ENCODE results near the gene BST2. TPM values are rescaled to one million over a fixed set of nuclear protein-coding genes. Genes with fewer than 3 reads are reported as not detected.
A peak's percentile ranks its signal among the peaks of the same experiment; 100 is the strongest.

Gene BST2
- total RNA-seq, 1 experiment from 2014 or later: 0.84 TPM

GRCh38 chr19:17431417-17431816, 26.0 kb upstream of the BST2 start:
- Histone ChIP-seq H3K27me3 (ENCODE audit: low read length) (no peaks in the 10 kb centered on the region), H3K9ac (ENCODE audit: low read length) (no peak overlapping the region), H3K36me3 (ENCODE audit: low read depth, low read length) (no peaks in the 10 kb centered on the region), H3K27ac (ENCODE audit: low read length) (no peak overlapping the region), H2AFZ (ENCODE audit: low read length) (no peak overlapping the region), H3K9me3 (ENCODE audit: low read length) (no peaks in the 10 kb centered on the region), H3K4me1 (ENCODE audit: insufficient read depth, low read length) (no peaks in the 10 kb centered on the region), H3K79me2 (ENCODE audit: low read length) (no peaks in the 10 kb centered on the region), H3K4me3 (ENCODE audit: low read length) (no peak overlapping the region), H4K20me1 (ENCODE audit: low read length) (no peaks in the 10 kb centered on the region), H3K9me2 (replicated peaks; ENCODE audit: low read length) (no peaks in the 10 kb centered on the region), H3K4me2 (ENCODE audit: low read length) (no peak overlapping the region), H3F3A (ENCODE audit: low read length, unreplicated experiment) (no peaks in the 10 kb centered on the region)
- POLR2A ChIA-PET (ENCODE audit: unreplicated experiment): no interaction called here
- no peak for TF ChIP-seq EZH2phosphoT487 (IDR thresholded peaks at IDR 0.05; ENCODE audit: borderline replicate concordance, low read length)
- TF ChIP-seq EZH2 (IDR thresholded peaks at IDR 0.05; ENCODE audit: low read length, unreplicated experiment): no peak
- TF ChIP-seq, protein P1, sequence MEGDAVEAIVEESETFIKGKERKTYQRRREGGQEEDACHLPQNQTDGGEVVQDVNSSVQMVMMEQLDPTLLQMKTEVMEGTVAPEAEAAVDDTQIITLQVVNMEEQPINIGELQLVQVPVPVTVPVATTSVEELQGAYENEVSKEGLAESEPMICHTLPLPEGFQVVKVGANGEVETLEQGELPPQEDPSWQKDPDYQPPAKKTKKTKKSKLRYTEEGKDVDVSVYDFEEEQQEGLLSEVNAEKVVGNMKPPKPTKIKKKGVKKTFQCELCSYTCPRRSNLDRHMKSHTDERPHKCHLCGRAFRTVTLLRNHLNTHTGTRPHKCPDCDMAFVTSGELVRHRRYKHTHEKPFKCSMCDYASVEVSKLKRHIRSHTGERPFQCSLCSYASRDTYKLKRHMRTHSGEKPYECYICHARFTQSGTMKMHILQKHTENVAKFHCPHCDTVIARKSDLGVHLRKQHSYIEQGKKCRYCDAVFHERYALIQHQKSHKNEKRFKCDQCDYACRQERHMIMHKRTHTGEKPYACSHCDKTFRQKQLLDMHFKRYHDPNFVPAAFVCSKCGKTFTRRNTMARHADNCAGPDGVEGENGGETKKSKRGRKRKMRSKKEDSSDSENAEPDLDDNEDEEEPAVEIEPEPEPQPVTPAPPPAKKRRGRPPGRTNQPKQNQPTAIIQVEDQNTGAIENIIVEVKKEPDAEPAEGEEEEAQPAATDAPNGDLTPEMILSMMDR (conservative IDR thresholded peaks at IDR 0.05; ENCODE audit: low read depth, low read length): no peak
- CTCF ChIA-PET: interaction anchor here (0.6 kb wide), 1 partner anchor 1365 kb away, joined by 5 read pairs; no protein-coding TSS in a partner anchor
- BruUV-seq (replicated peaks): no TSS peak
- ATAC-seq (no peak), DNase-seq (no peak)
- intact Hi-C loops (cut with micrococcal nuclease): no loop called here

GRCh38 chr19:17429641-17430113, 24.2 kb upstream of the BST2 start:
- Histone ChIP-seq H3K27ac (ENCODE audit: low read length) (no peak overlapping the region), H2AFZ (ENCODE audit: low read length) (no peak overlapping the region), H3K79me2 (ENCODE audit: low read length) (no peaks in the 10 kb centered on the region), H3K4me1 (ENCODE audit: insufficient read depth, low read length) (no peaks in the 10 kb centered on the region), H3K36me3 (ENCODE audit: low read depth, low read length) (no peaks in the 10 kb centered on the region), H3F3A (ENCODE audit: low read length, unreplicated experiment) (no peaks in the 10 kb centered on the region), H3K27me3 (ENCODE audit: low read length) (no peaks in the 10 kb centered on the region), H4K20me1 (ENCODE audit: low read length) (no peaks in the 10 kb centered on the region), H3K9me3 (ENCODE audit: low read length) (no peaks in the 10 kb centered on the region), H3K4me2 (ENCODE audit: low read length) (no peak overlapping the region), H3K9ac (ENCODE audit: low read length) (no peak overlapping the region), H3K9me2 (replicated peaks; ENCODE audit: low read length) (no peaks in the 10 kb centered on the region), H3K4me3 (ENCODE audit: low read length) (no peak overlapping the region)
- no TSS peak for BruUV-seq (replicated peaks)
- DNase-seq (no peak), ATAC-seq (0 out of 2 replicates have a peak, but pooled peaks have one; percentile 13)
- ChIA-PET CTCF (no interaction called here), POLR2A (ENCODE audit: unreplicated experiment) (interaction anchor here (0.7 kb wide), 1 partner anchor 113 kb away, joined by 25 read pairs; no protein-coding TSS in a partner anchor)
- no peak for TF ChIP-seq EZH2phosphoT487 (IDR thresholded peaks at IDR 0.05; ENCODE audit: borderline replicate concordance, low read length)
- TF ChIP-seq EZH2 (IDR thresholded peaks at IDR 0.05; ENCODE audit: low read length, unreplicated experiment): no peak
- TF ChIP-seq, protein P1 (conservative IDR thresholded peaks at IDR 0.05; ENCODE audit: low read depth, low read length): no peak
- intact Hi-C loops (cut with micrococcal nuclease): loop anchor here (5.0 kb wide), 1 partner anchor 38 kb away; no protein-coding TSS in a partner anchor

DNA sequence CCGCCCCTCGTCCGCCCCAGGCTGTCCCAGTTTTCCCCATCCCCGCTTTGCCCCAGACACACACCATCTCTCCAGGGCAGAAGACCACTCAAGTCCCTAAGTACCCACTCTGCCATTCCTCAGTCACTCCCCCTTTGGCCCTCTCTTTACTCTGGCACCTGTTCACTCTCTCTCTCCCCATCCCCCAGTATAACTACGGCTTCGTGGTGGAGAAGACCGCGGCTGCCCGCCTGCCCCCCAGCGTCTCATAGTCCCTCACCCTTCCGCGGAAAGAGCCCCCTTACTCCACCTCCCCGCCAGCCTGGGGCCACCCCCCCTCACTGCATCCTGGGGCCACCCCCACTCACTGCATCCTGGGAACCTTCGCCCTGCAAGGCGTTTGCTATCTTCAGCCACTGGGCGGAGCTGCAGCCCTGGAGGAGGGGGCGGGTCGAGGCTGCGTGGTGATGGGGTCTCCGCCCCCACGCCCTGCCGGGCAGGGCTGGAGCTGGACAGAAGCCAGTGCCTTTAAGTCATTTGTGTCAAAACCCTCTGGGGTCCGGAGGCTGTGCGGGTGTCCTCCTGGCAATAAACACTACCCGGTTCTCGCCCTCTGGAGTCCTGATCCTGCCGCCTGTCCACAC, 19.4 kb upstream of the BST2 start:
- Histone ChIP-seq H3K27ac (ENCODE audit: low read length) (no peak overlapping the region), H3K27me3 (ENCODE audit: low read length) (no peaks in the 10 kb centered on the region), H3K79me2 (ENCODE audit: low read length) (peaks cover 7% of the 10 kb centered on the region; the same call in 1 of the 2 replicates), H3K4me3 (ENCODE audit: low read length) (no peak overlapping the region), H3K36me3 (ENCODE audit: low read depth, low read length) (no peaks in the 10 kb centered on the region), H3K4me2 (ENCODE audit: low read length) (no peak overlapping the region), H3K9ac (ENCODE audit: low read length) (no peak overlapping the region), H3F3A (ENCODE audit: low read length, unreplicated experiment) (no peaks in the 10 kb centered on the region), H2AFZ (ENCODE audit: low read length) (no peak overlapping the region), H3K4me1 (ENCODE audit: insufficient read depth, low read length) (0 out of 2 replicates have a peak, but pooled peaks cover 7% of the 10 kb centered on the region), H3K9me3 (ENCODE audit: low read length) (no peaks in the 10 kb centered on the region), H4K20me1 (ENCODE audit: low read length) (no peaks in the 10 kb centered on the region), H3K9me2 (replicated peaks; ENCODE audit: low read length) (no peaks in the 10 kb centered on the region)
- BruUV-seq (replicated peaks): no TSS peak
- peak; percentile 25 for DNase-seq
- ATAC-seq: peak; percentile 44
- CTCF ChIA-PET: no interaction called here
- intact Hi-C loops (cut with micrococcal nuclease): loop anchor here (5.0 kb wide), 1 partner anchor 42 kb away; no protein-coding TSS in a partner anchor
- POLR2A ChIA-PET (ENCODE audit: unreplicated experiment): no interaction called here
- TF ChIP-seq, protein P1 (conservative IDR thresholded peaks at IDR 0.05; ENCODE audit: low read depth, low read length): peak; percentile 54
- TF ChIP-seq EZH2phosphoT487 (IDR thresholded peaks at IDR 0.05; ENCODE audit: borderline replicate concordance, low read length): no peak
